ENCODE data around the gene DNAH1. TPM values are rescaled to one million over a fixed set of nuclear protein-coding genes. Genes with fewer than 3 reads are reported as not detected.

Gene DNAH1
- total and polyA plus RNA-seq, 3 donors from 2014 or later = 40.0 to 50.4 (median 49.1) TPM

GRCh38 chr3:52367891-52368880 lies 52.1 kb downstream of the DNAH1 start:
- Histone ChIP-seq H3K36me3 (ENCODE audit: low read depth, missing control alignments) (no peaks in the 10 kb centered on the region), H3K9me3 (no peaks in the 10 kb centered on the region), H3K27me3 (no peaks in the 10 kb centered on the region), H3K4me3 (no peak overlapping the region), H3K4me1 (no peaks in the 10 kb centered on the region), H3K27ac (no peak overlapping the region)
- intact Hi-C loops (cut with DNase I; ENCODE audit: low total_unique reads) = no loop called here
- 63 to 67% methylated on average over 17 to 19 of the region's 19 CpGs for whole genome bisulfite sequencing, 2 donors
- TF ChIP-seq POLR2A (IDR thresholded peaks at IDR 0.05) = no peak
- TF ChIP-seq CTCF (IDR thresholded peaks at IDR 0.05) = no peak
- no peak for DNase-seq

GRCh38 chr3:52370531-52370930 lies 54.4 kb downstream of the DNAH1 start:
- Histone ChIP-seq H3K36me3 (ENCODE audit: low read depth, missing control alignments) (no peaks in the 10 kb centered on the region), H3K4me3 (no peak overlapping the region), H3K4me1 (no peaks in the 10 kb centered on the region), H3K9me3 (no peaks in the 10 kb centered on the region), H3K27ac (no peak overlapping the region), H3K27me3 (no peaks in the 10 kb centered on the region)
- TF ChIP-seq CTCF (IDR thresholded peaks at IDR 0.05) = no peak
- no peak for TF ChIP-seq POLR2A (IDR thresholded peaks at IDR 0.05)
- WGBS, 2 donors = 89 to 93% methylated on average over 10 to 13 of the region's 13 CpGs
- DNase-seq = no peak
- intact Hi-C loops (cut with DNase I; ENCODE audit: low total_unique reads) = no loop called here

GRCh38 chr3:52372822-52373504 lies 56.8 kb downstream of the DNAH1 start:
- H3K4me1 ChIP-seq = no peaks in the 10 kb centered on the region
- no peak overlapping the region for H3K27ac ChIP-seq
- DNase-seq = no peak
- no peaks in the 10 kb centered on the region for H3K36me3 ChIP-seq (ENCODE audit: low read depth, missing control alignments)
- 52 to 67% methylated on average over 40 of the region's 40 CpGs for WGBS, 2 donors
- H3K4me3 ChIP-seq = no peak overlapping the region
- intact Hi-C loops (cut with DNase I; ENCODE audit: low total_unique reads) = no loop called here
- H3K9me3 ChIP-seq = no peaks in the 10 kb centered on the region
- no peak for TF ChIP-seq CTCF (IDR thresholded peaks at IDR 0.05)
- no peak for TF ChIP-seq POLR2A (IDR thresholded peaks at IDR 0.05)
- no peaks in the 10 kb centered on the region for H3K27me3 ChIP-seq

GRCh38 chr3:52373676-52374075 lies 57.6 kb downstream of the DNAH1 start:
- peaks cover under 1% of the 10 kb centered on the region for H3K4me1 ChIP-seq
- H3K9me3 ChIP-seq = no peaks in the 10 kb centered on the region
- intact Hi-C loops (cut with DNase I; ENCODE audit: low total_unique reads) = no loop called here
- H3K4me3 ChIP-seq = no peak overlapping the region
- TF ChIP-seq CTCF (IDR thresholded peaks at IDR 0.05) (no peak), POLR2A (IDR thresholded peaks at IDR 0.05) (no peak)
- no peak for DNase-seq
- 79 to 85% methylated on average over 6 of the region's 6 CpGs for WGBS, 2 donors
- no peaks in the 10 kb centered on the region for H3K27me3 ChIP-seq
- H3K36me3 ChIP-seq (ENCODE audit: low read depth, missing control alignments) = no peaks in the 10 kb centered on the region
- no peak overlapping the region for H3K27ac ChIP-seq

Measured in testis (tissue), 3 donors.